ENCODE results near the gene CFAP54. TPM values are rescaled to one million over a fixed set of nuclear protein-coding genes. Genes with fewer than 3 reads are reported as not detected.
A peak's percentile ranks its signal among the peaks of the same experiment; 100 is the strongest.

Gene CFAP54, protein sequence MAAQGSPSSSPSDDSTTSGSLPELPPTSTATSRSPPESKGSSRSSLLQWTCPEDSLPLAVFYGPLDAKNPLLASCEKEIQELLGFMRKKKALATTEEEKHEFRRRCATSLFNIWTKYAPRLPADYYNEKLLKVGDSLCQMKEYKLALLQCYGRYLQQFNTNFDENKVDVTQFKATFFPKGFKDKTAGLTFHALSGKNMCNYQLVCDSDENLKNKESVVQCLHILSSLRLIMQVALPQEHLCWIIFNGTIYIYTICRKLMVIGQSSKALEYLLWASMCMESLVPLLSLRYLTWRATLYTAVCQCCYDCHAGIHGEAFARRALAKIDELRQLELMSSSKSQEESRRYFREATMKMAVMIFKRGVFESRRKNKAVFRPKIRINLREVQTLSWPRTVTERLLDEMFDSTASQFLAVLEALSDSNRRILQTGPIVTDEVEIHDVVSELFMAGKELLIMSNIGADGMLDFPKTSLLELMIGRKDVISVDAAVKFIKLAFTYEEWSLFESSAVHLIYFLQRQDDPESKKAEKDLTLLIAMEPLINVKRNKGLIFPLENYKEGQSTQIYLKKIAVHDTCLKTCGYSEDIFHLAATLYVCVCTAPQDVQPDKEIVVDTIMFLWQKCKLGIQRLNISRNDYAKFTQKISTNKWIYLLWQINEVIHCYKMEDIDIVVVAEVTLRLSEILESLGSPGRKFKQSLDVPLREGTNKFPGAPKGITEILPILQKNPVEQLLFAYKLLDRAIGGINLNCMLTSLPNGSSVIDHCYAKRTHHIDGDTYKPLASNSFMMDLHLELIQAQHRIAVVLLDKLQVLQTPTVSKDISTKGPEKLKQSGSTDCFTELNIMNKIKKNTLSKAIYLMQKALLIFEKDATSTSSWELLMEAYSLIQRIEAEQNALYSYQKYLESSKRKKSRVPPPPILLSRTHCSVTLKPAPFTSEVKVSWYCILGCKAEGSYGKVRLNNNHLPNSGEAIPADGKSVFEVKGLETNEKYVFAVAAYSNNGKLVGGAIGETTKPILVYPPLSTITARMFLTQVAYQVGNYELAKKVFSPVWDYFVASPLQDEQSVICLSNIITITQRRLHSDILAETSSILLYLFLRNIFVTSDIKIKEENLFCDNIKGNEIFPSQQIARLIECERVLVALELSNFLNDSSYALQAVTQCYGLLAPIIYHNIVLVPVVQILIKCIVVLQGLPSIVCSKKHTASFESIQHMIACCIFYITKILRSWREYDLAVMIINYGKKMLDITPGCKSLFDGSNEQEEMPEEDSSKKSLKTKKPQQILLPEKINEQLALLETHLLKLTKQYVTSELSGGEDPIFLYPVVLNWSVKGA (N-terminal part only)
- total RNA-seq (0.28 TPM), polyA plus RNA-seq (0.39 TPM)
- long read RNA-seq, donor 1, result 0 reads
- long read RNA-seq, donor 2, result 0 reads
- long read RNA-seq, donor 3, result 0 reads
- long read RNA-seq, donor 4, result 0 reads
- long read RNA-seq, donor 5, result 0 reads
- long read RNA-seq, donor 6, result 0 reads
- long read RNA-seq, donor 7, result 0 reads
- long read RNA-seq, donor 8, result 0 reads
- long read RNA-seq, donor 9, result 0 reads
- long read RNA-seq, donor 10, result 0 reads

- Histone ChIP-seq H3K36me3 (ENCODE audit: control insufficient read depth in 2 of 2, insufficient read depth in 2 of 2, low read length in 1 of 2) (no peaks in the 10 kb centered on the region), H3K27ac (ENCODE audit: low read depth in 1 of 2, low read length in 1 of 2) (no peak within 1 kb of the TSS), H3K27me3 (ENCODE audit: control insufficient read depth in 2 of 2, insufficient read depth in 1 of 2, low read length in 1 of 2) (peaks cover 0 to 10% of the 10 kb centered on the region in 2 donors), H3K4me3 (ENCODE audit: low read length in 2 of 2) (peak within 1 kb of the TSS; percentile 51 to 52), H3K4me1 (ENCODE audit: control insufficient read depth in 2 of 2, insufficient read depth in 2 of 2, low read length in 2 of 2) (peaks cover 4 to 14% of the 10 kb centered on the region in 2 donors), H3K9me3 (ENCODE audit: control insufficient read depth in 2 of 2, insufficient read depth in 1 of 2, low read length in 1 of 2) (no peaks in the 10 kb centered on the region)
- DNase-seq (ENCODE audit: low read depth in 6 of 9, low spot score in 9 of 9), result peak; percentile 73 to 98 (median 92)
- WGBS, result 3% methylated on average over 53 of the region's 53 CpGs
Observed at GRCh38 chr12:96489392-96490056, at the start of gene CFAP54. Gene CFAP54, plus strand, starts transcription at chr12:96489577. Its CDS starts 33 bp downstream, at chr12:96489610.

DNA sequence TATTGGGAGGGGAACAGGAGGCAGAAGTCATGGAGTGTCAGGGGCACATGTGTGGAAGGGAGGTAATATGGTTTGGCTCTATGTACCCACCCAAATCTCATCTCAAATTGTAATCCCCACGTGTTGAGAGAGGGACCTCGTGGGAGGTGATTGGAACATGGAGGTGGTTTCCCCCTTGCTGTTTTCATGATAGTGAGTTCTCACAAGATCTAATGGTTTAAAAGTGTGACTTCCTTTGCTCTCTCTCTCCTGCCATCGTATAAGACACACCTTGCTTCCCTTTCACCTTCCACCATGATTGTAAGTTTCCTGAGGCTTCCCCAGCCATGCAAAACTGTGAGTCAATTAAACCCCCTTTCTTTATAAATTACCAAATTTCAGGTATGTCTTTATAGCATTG, 47.6 kb upstream of the CFAP54 start:
- peaks cover 0 to 11% of the 10 kb centered on the region in 2 donors for H3K4me1 ChIP-seq (ENCODE audit: control insufficient read depth in 2 of 2, insufficient read depth in 2 of 2, low read length in 2 of 2)
- DNase-seq (ENCODE audit: low read depth in 6 of 9, low spot score in 9 of 9), result no peak
- H3K27ac ChIP-seq (ENCODE audit: low read depth in 1 of 2, low read length in 1 of 2), result no peak overlapping the region
- no peaks in the 10 kb centered on the region for H3K27me3 ChIP-seq (ENCODE audit: control insufficient read depth in 2 of 2, insufficient read depth in 1 of 2, low read length in 1 of 2)
- no peaks in the 10 kb centered on the region for H3K36me3 ChIP-seq (ENCODE audit: control insufficient read depth in 2 of 2, insufficient read depth in 2 of 2, low read length in 1 of 2)
- no peak overlapping the region for H3K4me3 ChIP-seq (ENCODE audit: low read length in 2 of 2)
- H3K9me3 ChIP-seq (ENCODE audit: control insufficient read depth in 2 of 2, insufficient read depth in 1 of 2, low read length in 1 of 2), result no peaks in the 10 kb centered on the region
- WGBS, result 84% methylated on average over 3 of the region's 3 CpGs

- Histone ChIP-seq H3K4me1 (ENCODE audit: control insufficient read depth in 2 of 2, insufficient read depth in 2 of 2, low read length in 2 of 2) (peaks cover 0 to 11% of the 10 kb centered on the region in 2 donors), H3K4me3 (ENCODE audit: low read length in 2 of 2) (no peak overlapping the region), H3K36me3 (ENCODE audit: control insufficient read depth in 2 of 2, insufficient read depth in 2 of 2, low read length in 1 of 2) (no peaks in the 10 kb centered on the region), H3K9me3 (ENCODE audit: control insufficient read depth in 2 of 2, insufficient read depth in 1 of 2, low read length in 1 of 2) (no peaks in the 10 kb centered on the region), H3K27me3 (ENCODE audit: control insufficient read depth in 2 of 2, insufficient read depth in 1 of 2, low read length in 1 of 2) (no peaks in the 10 kb centered on the region), H3K27ac (ENCODE audit: low read depth in 1 of 2, low read length in 1 of 2) (no peak overlapping the region)
- WGBS, result 98% methylated on average over 3 of the region's 3 CpGs
- no peak for DNase-seq (ENCODE audit: low read depth in 6 of 9, low spot score in 9 of 9)
Observed at GRCh38 chr12:96442906-96443305, 46.5 kb upstream of the CFAP54 start.

- WGBS, result 98% methylated on average over 10 of the region's 10 CpGs
- Histone ChIP-seq H3K4me1 (ENCODE audit: control insufficient read depth in 2 of 2, insufficient read depth in 2 of 2, low read length in 2 of 2) (peaks cover 0 to 11% of the 10 kb centered on the region in 2 donors), H3K36me3 (ENCODE audit: control insufficient read depth in 2 of 2, insufficient read depth in 2 of 2, low read length in 1 of 2) (no peaks in the 10 kb centered on the region), H3K9me3 (ENCODE audit: control insufficient read depth in 2 of 2, insufficient read depth in 1 of 2, low read length in 1 of 2) (no peaks in the 10 kb centered on the region), H3K27me3 (ENCODE audit: control insufficient read depth in 2 of 2, insufficient read depth in 1 of 2, low read length in 1 of 2) (no peaks in the 10 kb centered on the region), H3K27ac (ENCODE audit: low read depth in 1 of 2, low read length in 1 of 2) (no peak overlapping the region), H3K4me3 (ENCODE audit: low read length in 2 of 2) (no peak overlapping the region)
- no peak for DNase-seq (ENCODE audit: low read depth in 6 of 9, low spot score in 9 of 9)
Observed at GRCh38 chr12:96444399-96444798, 45.0 kb upstream of the CFAP54 start.

- H3K9me3 ChIP-seq (ENCODE audit: control insufficient read depth in 2 of 2, insufficient read depth in 1 of 2, low read length in 1 of 2), result no peaks in the 10 kb centered on the region
- peak; percentile 19 to 87 (median 54) for DNase-seq (ENCODE audit: low read depth in 6 of 9, low spot score in 9 of 9)
- peak overlapping the region; percentile 86 to 88 for H3K27ac ChIP-seq (ENCODE audit: low read depth in 1 of 2, low read length in 1 of 2)
- H3K4me3 ChIP-seq (ENCODE audit: low read length in 2 of 2), result no peak overlapping the region
- peaks cover 0 to 11% of the 10 kb centered on the region in 2 donors for H3K4me1 ChIP-seq (ENCODE audit: control insufficient read depth in 2 of 2, insufficient read depth in 2 of 2, low read length in 2 of 2)
- 45% methylated on average over 6 of the region's 6 CpGs for WGBS
- no peaks in the 10 kb centered on the region for H3K36me3 ChIP-seq (ENCODE audit: control insufficient read depth in 2 of 2, insufficient read depth in 2 of 2, low read length in 1 of 2)
- no peaks in the 10 kb centered on the region for H3K27me3 ChIP-seq (ENCODE audit: control insufficient read depth in 2 of 2, insufficient read depth in 1 of 2, low read length in 1 of 2)
Observed at GRCh38 chr12:96445691-96446583, 43.4 kb upstream of the CFAP54 start.

GRCh38 chr12:96447256-96447655, 42.1 kb upstream of the CFAP54 start:
- Histone ChIP-seq H3K36me3 (ENCODE audit: control insufficient read depth in 2 of 2, insufficient read depth in 2 of 2, low read length in 1 of 2) (no peaks in the 10 kb centered on the region), H3K27me3 (ENCODE audit: control insufficient read depth in 2 of 2, insufficient read depth in 1 of 2, low read length in 1 of 2) (no peaks in the 10 kb centered on the region), H3K9me3 (ENCODE audit: control insufficient read depth in 2 of 2, insufficient read depth in 1 of 2, low read length in 1 of 2) (no peaks in the 10 kb centered on the region), H3K4me3 (ENCODE audit: low read length in 2 of 2) (no peak overlapping the region), H3K4me1 (ENCODE audit: control insufficient read depth in 2 of 2, insufficient read depth in 2 of 2, low read length in 2 of 2) (peaks cover 0 to 11% of the 10 kb centered on the region in 2 donors), H3K27ac (ENCODE audit: low read depth in 1 of 2, low read length in 1 of 2) (no peak overlapping the region)
- DNase-seq (ENCODE audit: low read depth in 6 of 9, low spot score in 9 of 9), result no peak
- 98% methylated on average over 3 of the region's 3 CpGs for WGBS

GRCh38 chr12:96448300-96448699, 41.1 kb upstream of the CFAP54 start:
- H3K27ac ChIP-seq (ENCODE audit: low read depth in 1 of 2, low read length in 1 of 2), result no peak overlapping the region
- no peaks in the 10 kb centered on the region for H3K36me3 ChIP-seq (ENCODE audit: control insufficient read depth in 2 of 2, insufficient read depth in 2 of 2, low read length in 1 of 2)
- H3K4me1 ChIP-seq (ENCODE audit: control insufficient read depth in 2 of 2, insufficient read depth in 2 of 2, low read length in 2 of 2), result peaks cover 0 to 11% of the 10 kb centered on the region in 2 donors
- 97% methylated on average over 3 of the region's 3 CpGs for whole genome bisulfite sequencing
- no peaks in the 10 kb centered on the region for H3K27me3 ChIP-seq (ENCODE audit: control insufficient read depth in 2 of 2, insufficient read depth in 1 of 2, low read length in 1 of 2)
- no peak for DNase-seq (ENCODE audit: low read depth in 6 of 9, low spot score in 9 of 9)
- H3K4me3 ChIP-seq (ENCODE audit: low read length in 2 of 2), result no peak overlapping the region
- no peaks in the 10 kb centered on the region for H3K9me3 ChIP-seq (ENCODE audit: control insufficient read depth in 2 of 2, insufficient read depth in 1 of 2, low read length in 1 of 2)
